Measurements from ENCODE around the gene GUCY1A1.

DNA sequence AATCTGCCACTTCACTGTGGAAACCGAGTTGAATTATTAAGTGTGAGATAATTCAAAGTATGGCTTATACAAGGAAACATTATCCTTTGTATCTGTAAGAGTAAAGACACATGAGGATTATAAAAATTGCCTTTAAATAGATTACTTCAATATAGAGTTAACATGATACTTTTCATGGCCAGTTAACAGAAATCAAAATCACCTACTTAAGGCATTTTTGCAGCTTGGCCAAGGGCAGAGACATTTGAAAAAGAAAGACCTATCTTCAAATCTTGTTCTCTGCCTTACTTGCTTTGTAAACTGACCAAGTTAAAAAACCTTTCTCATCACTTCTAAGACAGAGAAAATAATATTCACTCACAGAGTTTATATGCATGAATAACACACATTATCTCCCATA lies 47.3 kb downstream of the GUCY1A1 start:
- no peak for TF ChIP-seq POLR2A (IDR thresholded peaks at IDR 0.05; ENCODE audit: low read depth, low read length)
- no peak for TF ChIP-seq POLR2AphosphoS5 (IDR thresholded peaks at IDR 0.05; ENCODE audit: low read depth, low read length)
- TF ChIP-seq TAF1 (IDR thresholded peaks at IDR 0.05; ENCODE audit: borderline replicate concordance, low read depth, low read length), result no peak

Measured in GM12892 (cell line).